Activated CD4-positive, alpha-beta memory T cell treated with anti-CD3 and anti-CD28 coated beads, Interleukin-2, amount 10 ng/mL, durations not matched to agents 7 days and 5 days (primary cell): ENCODE measurements around the gene RRH. TPM values are rescaled to one million over a fixed set of nuclear protein-coding genes. Genes with fewer than 3 reads are reported as not detected.
"Not testable (repeated sequence)": the region's sequence is repeated elsewhere in the genome, so short reads cannot be mapped to it uniquely, and the experiment has no call there.

ENCODE experiments used
- CTCF ChIA-PET: fragments of 350-600 bp; sonication (Branson Sonifier 250); formaldehyde crosslinking; loops from one replicate; lab custom pipeline; 2021; ENCODE audit warnings: antibody characterized with exemption, inconsistent platforms; lab: Charles Lee
- POLR2A ChIA-PET: fragments of 350-600 bp; sonication (Branson Sonifier 250); formaldehyde crosslinking; loops from one replicate; lab custom pipeline; 2021; ENCODE audit warnings: antibody characterized with exemption; lab: Charles Lee
- DNase-seq: peaks from one replicate; pipeline ENCODE4 v3.0.0-alpha.2; 2020
- H3K27ac Mint-ChIP-seq: one replicate; pipeline ENCODE4 v1.8.0; 2021; ENCODE audit warnings: mild to moderate bottlenecking, mixed read lengths
- H3K27me3 Mint-ChIP-seq: one replicate; pipeline ENCODE4 v1.8.0; 2021; ENCODE audit warnings: mixed read lengths
- H3K36me3 Mint-ChIP-seq: one replicate; pipeline ENCODE4 v1.8.0; 2021; ENCODE audit warnings: low read depth, mixed read lengths
- H3K4me1 Mint-ChIP-seq: one replicate; pipeline ENCODE4 v1.8.0; 2021; ENCODE audit warnings: mixed read lengths
- H3K4me3 Mint-ChIP-seq: one replicate; pipeline ENCODE4 v1.8.0; 2021; ENCODE audit warnings: mild to moderate bottlenecking, mixed read lengths
- H3K9me3 Mint-ChIP-seq: one replicate; pipeline ENCODE4 v1.8.0; 2021; ENCODE audit warnings: mixed read lengths
- total RNA-seq, 2 experiments: library from RNA; stranded (reverse); gene quantifications; one replicate each; pipeline ENCODE4 v1.2.3, GENCODE V29; 2021

RRH gene
- under 1 TPM in 1 of 2 experiments, not detected in 1; 0.23 TPM for total RNA-seq

- ChIA-PET CTCF (interaction anchor here (1.4 to 2.9 kb wide), 4 partner anchors 35 to 402 kb away, joined by 3 to 14 read pairs (median 8); partner anchors contain the start of gene SEC24B), POLR2A (interaction anchor here (2.6 kb wide), 1 partner anchor 126 kb away, joined by 6 read pairs; no protein-coding TSS in a partner anchor)
- H3K4me3 Mint-ChIP-seq = no peak within 1 kb of the TSS
- H3K4me1 Mint-ChIP-seq = peaks cover 4% of the 10 kb centered on the region
- no peaks in the 10 kb centered on the region for H3K9me3 Mint-ChIP-seq
- H3K36me3 Mint-ChIP-seq = peaks cover 22% of the 10 kb centered on the region
- H3K27ac Mint-ChIP-seq = no peak within 1 kb of the TSS
- DNase-seq = no peak
- H3K27me3 Mint-ChIP-seq = no peaks in the 10 kb centered on the region
Observed at GRCh38 chr4:109827672-109828071, at the start of gene RRH. Gene RRH, plus strand, starts transcription at chr4:109827972. Its CDS starts 56 bp downstream, at chr4:109828028.

- H3K9me3 Mint-ChIP-seq, H3K4me1 Mint-ChIP-seq, H3K4me3 Mint-ChIP-seq, CTCF ChIA-PET, H3K36me3 Mint-ChIP-seq, DNase-seq, H3K27ac Mint-ChIP-seq, POLR2A ChIA-PET: not testable (repeated sequence)
- peaks cover 27% of the 10 kb centered on the region for H3K27me3 Mint-ChIP-seq
Observed at GRCh38 chr4:109782092-109782491, 45.7 kb upstream of the RRH start.

GRCh38 chr4:109786846-109787245 is 40.9 kb upstream of the RRH start:
- POLR2A ChIA-PET = no interaction called here

GRCh38 chr4:109787807-109788206 is 40.0 kb upstream of the RRH start:
- no peak overlapping the region for H3K27ac Mint-ChIP-seq
- ChIA-PET POLR2A (no interaction called here), CTCF (no interaction called here)
- peaks cover 25% of the 10 kb centered on the region for H3K27me3 Mint-ChIP-seq
- no peaks in the 10 kb centered on the region for H3K36me3 Mint-ChIP-seq
- H3K4me3 Mint-ChIP-seq = no peak overlapping the region
- H3K9me3 Mint-ChIP-seq = peaks cover 2% of the 10 kb centered on the region
- H3K4me1 Mint-ChIP-seq = no peaks in the 10 kb centered on the region
- DNase-seq = no peak

More at GRCh38 chr4:109786846-109787245, 40.9 kb upstream of the RRH start:
- H3K9me3 Mint-ChIP-seq = peaks cover 2% of the 10 kb centered on the region
- H3K27me3 Mint-ChIP-seq = peaks cover 27% of the 10 kb centered on the region
- H3K27ac Mint-ChIP-seq = no peak overlapping the region
- no peak for DNase-seq
- H3K4me3 Mint-ChIP-seq = no peak overlapping the region
- H3K36me3 Mint-ChIP-seq = no peaks in the 10 kb centered on the region
- CTCF ChIA-PET = no interaction called here
- no peaks in the 10 kb centered on the region for H3K4me1 Mint-ChIP-seq

- CTCF ChIA-PET = interaction anchor here (1.0 kb wide), 1 partner anchor 31 kb away, joined by 3 read pairs; no protein-coding TSS in a partner anchor
Observed at GRCh38 chr4:109795059-109795458, 32.7 kb upstream of the RRH start.

GRCh38 chr4:109798866-109799265 is 28.9 kb upstream of the RRH start:
- Mint-ChIP-seq H3K4me3 (no peak overlapping the region), H3K27ac (no peak overlapping the region), H3K36me3 (no peaks in the 10 kb centered on the region), H3K27me3 (peaks cover 15% of the 10 kb centered on the region), H3K9me3 (peaks cover 6% of the 10 kb centered on the region), H3K4me1 (no peaks in the 10 kb centered on the region)
- ChIA-PET CTCF (no interaction called here), POLR2A (interaction anchor here (1.2 kb wide), 1 partner anchor 366 kb away, joined by 3 read pairs; no protein-coding TSS in a partner anchor)
- no peak for DNase-seq

More at GRCh38 chr4:109795059-109795458, 32.7 kb upstream of the RRH start:
- POLR2A ChIA-PET = no interaction called here
- DNase-seq = no peak
- Mint-ChIP-seq H3K36me3 (no peaks in the 10 kb centered on the region), H3K27ac (no peak overlapping the region), H3K27me3 (peaks cover 25% of the 10 kb centered on the region), H3K4me3 (no peak overlapping the region), H3K4me1 (no peaks in the 10 kb centered on the region), H3K9me3 (peaks cover 6% of the 10 kb centered on the region)

GRCh38 chr4:109801099-109801789 is 26.5 kb upstream of the RRH start:
- DNase-seq = no peak
- no peak overlapping the region for H3K27ac Mint-ChIP-seq
- H3K4me1 Mint-ChIP-seq = no peaks in the 10 kb centered on the region
- no peak overlapping the region for H3K4me3 Mint-ChIP-seq
- H3K36me3 Mint-ChIP-seq = no peaks in the 10 kb centered on the region
- POLR2A ChIA-PET = no interaction called here
- peaks cover 2% of the 10 kb centered on the region for H3K9me3 Mint-ChIP-seq
- CTCF ChIA-PET = no interaction called here
- peaks cover 10% of the 10 kb centered on the region for H3K27me3 Mint-ChIP-seq

GRCh38 chr4:109801895-109802319 is 25.9 kb upstream of the RRH start, which contains the start of gene CFI:
Gene CFI, minus strand, starts transcription at chr4:109801999. Its CDS starts 28 bp downstream, at chr4:109801971.
- H3K27me3 Mint-ChIP-seq = peaks cover 8% of the 10 kb centered on the region
- POLR2A ChIA-PET = no interaction called here
- no peaks in the 10 kb centered on the region for H3K9me3 Mint-ChIP-seq
- H3K4me1 Mint-ChIP-seq = no peaks in the 10 kb centered on the region
- no peak for DNase-seq
- H3K36me3 Mint-ChIP-seq = no peaks in the 10 kb centered on the region
- no peak within 1 kb of the TSS for H3K27ac Mint-ChIP-seq
- CTCF ChIA-PET = interaction anchor here (1.5 kb wide), 1 partner anchor 369 kb away, joined by 6 read pairs; the partner anchor contains the start of gene SEC24B
- H3K4me3 Mint-ChIP-seq = no peak within 1 kb of the TSS

- ChIA-PET POLR2A (interaction anchor here (1.0 kb wide), 1 partner anchor 245 kb away, joined by 3 read pairs; the partner anchor contains the start of gene MCUB), CTCF (interaction anchor here (0.7 to 1.6 kb wide), 9 partner anchors 8 to 377 kb away, joined by 3 to 5 read pairs (median 3); partner anchors contain the start of genes CASP6, GAR1 and SEC24B)
- Mint-ChIP-seq H3K9me3 (no peaks in the 10 kb centered on the region), H3K4me1 (no peaks in the 10 kb centered on the region), H3K27ac (no peak overlapping the region), H3K4me3 (no peak overlapping the region), H3K36me3 (no peaks in the 10 kb centered on the region), H3K27me3 (no peaks in the 10 kb centered on the region)
- no peak for DNase-seq
Observed at GRCh38 chr4:109803924-109804571, 23.7 kb upstream of the RRH start.

- Mint-ChIP-seq H3K27ac (no peak overlapping the region), H3K4me1 (peaks cover 19% of the 10 kb centered on the region), H3K27me3 (no peaks in the 10 kb centered on the region), H3K36me3 (no peaks in the 10 kb centered on the region), H3K4me3 (no peak overlapping the region), H3K9me3 (no peaks in the 10 kb centered on the region)
- no peak for DNase-seq
- ChIA-PET CTCF (interaction anchor here (1.4 kb wide), 1 partner anchor 376 kb away, joined by 3 read pairs; the partner anchor contains the start of gene SEC24B), POLR2A (no interaction called here)
Observed at GRCh38 chr4:109809655-109810054, 18.1 kb upstream of the RRH start.

- peaks cover 25% of the 10 kb centered on the region for H3K4me1 Mint-ChIP-seq
- no peak for DNase-seq
- H3K9me3 Mint-ChIP-seq = no peaks in the 10 kb centered on the region
- no peak overlapping the region for H3K27ac Mint-ChIP-seq
- no peaks in the 10 kb centered on the region for H3K27me3 Mint-ChIP-seq
- POLR2A ChIA-PET = no interaction called here
- H3K4me3 Mint-ChIP-seq = no peak overlapping the region
- H3K36me3 Mint-ChIP-seq = peaks cover 5% of the 10 kb centered on the region
- CTCF ChIA-PET = no interaction called here
Observed at GRCh38 chr4:109810552-109811387, 17.0 kb upstream of the RRH start.

- Mint-ChIP-seq H3K27me3 (no peaks in the 10 kb centered on the region), H3K36me3 (peaks cover 10% of the 10 kb centered on the region), H3K4me1 (peaks cover 35% of the 10 kb centered on the region), H3K9me3 (no peaks in the 10 kb centered on the region), H3K4me3 (no peak overlapping the region), H3K27ac (no peak overlapping the region)
- no peak for DNase-seq
- CTCF ChIA-PET = interaction anchor here (1.1 kb wide), 1 partner anchor 14 kb away, joined by 3 read pairs; no protein-coding TSS in a partner anchor
- POLR2A ChIA-PET = interaction anchor here (1.0 kb wide), 1 partner anchor 81 kb away, joined by 3 read pairs; no protein-coding TSS in a partner anchor
Observed at GRCh38 chr4:109811707-109812106, 16.1 kb upstream of the RRH start.
